Measurements from ENCODE around the gene ING3.

ING3 gene

GRCh38 chr7:120988591-120989256 lies 38.1 kb downstream of the ING3 start, which contains the start of gene CPED1:
CPED1 (plus strand) TSS chr7:120988711; CDS start chr7:120989622, 911 bp downstream.
- DNase-seq (ENCODE audit: low read depth in 2 of 3, low spot score in 1 of 3) = peak in 1 of 3 donors; percentile 23

- DNase-seq (ENCODE audit: low read depth in 2 of 3, low spot score in 1 of 3) = no peak
These were observed 39.0 kb downstream of the ING3 start for GRCh38 chr7:120989257-120990220.

GRCh38 chr7:120990468-120991118 lies 40.0 kb downstream of the ING3 start:
- no peak for DNase-seq (ENCODE audit: low read depth in 2 of 3, low spot score in 1 of 3)

- DNase-seq (ENCODE audit: low read depth in 2 of 3, low spot score in 1 of 3) = no peak
These were observed 40.6 kb downstream of the ING3 start for GRCh38 chr7:120991161-120991560.

GRCh38 chr7:120991581-120991980 lies 41.0 kb downstream of the ING3 start:
- DNase-seq (ENCODE audit: low read depth in 2 of 3, low spot score in 1 of 3) = no peak

- DNase-seq (ENCODE audit: low read depth in 2 of 3, low spot score in 1 of 3) = no peak
These were observed 41.8 kb downstream of the ING3 start for GRCh38 chr7:120992272-120992964.

- DNase-seq (ENCODE audit: low read depth in 2 of 3, low spot score in 1 of 3) = no peak
These were observed 42.5 kb downstream of the ING3 start for GRCh38 chr7:120992965-120993494.

GRCh38 chr7:120993553-120994191 lies 43.1 kb downstream of the ING3 start:
- DNase-seq (ENCODE audit: low read depth in 2 of 3, low spot score in 1 of 3) = no peak

- DNase-seq (ENCODE audit: low read depth in 2 of 3, low spot score in 1 of 3) = no peak
These were observed 44.2 kb downstream of the ING3 start for GRCh38 chr7:120994512-120995410.

- DNase-seq (ENCODE audit: low read depth in 2 of 3, low spot score in 1 of 3) = no peak
These were observed 45.1 kb downstream of the ING3 start for GRCh38 chr7:120995654-120996053.

GRCh38 chr7:120996333-120996987 lies 45.9 kb downstream of the ING3 start:
- DNase-seq (ENCODE audit: low read depth in 2 of 3, low spot score in 1 of 3) = no peak

GRCh38 chr7:120996988-120997345 lies 46.4 kb downstream of the ING3 start:
- no peak for DNase-seq (ENCODE audit: low read depth in 2 of 3, low spot score in 1 of 3)

- DNase-seq (ENCODE audit: low read depth in 2 of 3, low spot score in 1 of 3) = no peak
These were observed 47.4 kb downstream of the ING3 start for GRCh38 chr7:120997882-120998474.

- no peak for DNase-seq (ENCODE audit: low read depth in 2 of 3, low spot score in 1 of 3)
These were observed 47.9 kb downstream of the ING3 start for GRCh38 chr7:120998520-120998919.

- DNase-seq (ENCODE audit: low read depth in 2 of 3, low spot score in 1 of 3) = no peak
These were observed 48.5 kb downstream of the ING3 start for GRCh38 chr7:120998996-120999565.

GRCh38 chr7:121000081-121000983 lies 49.8 kb downstream of the ING3 start:
- no peak for DNase-seq (ENCODE audit: low read depth in 2 of 3, low spot score in 1 of 3)

Data from stimulated activated CD4-positive, alpha-beta T cell treated with anti-CD3 and anti-CD28 coated beads, Interleukin-12 subunit alpha, Interleukin-12 subunit beta, amount 100 ng/mL, for 48 hours (primary cell).